ENCODE data around the gene PPP1CB. TPM values are rescaled to one million over a fixed set of nuclear protein-coding genes. Genes with fewer than 3 reads are reported as not detected.

The PPP1CB gene
- total RNA-seq, 2 experiments from 2014 or later, result 48.5 to 144 TPM

GRCh38 chr2:28824870-28825269 lies 73.2 kb downstream of the PPP1CB start:
- Histone ChIP-seq H3K36me3 (ENCODE audit: insufficient read depth, low read length) (no peaks in the 10 kb centered on the region), H3K4me2 (ENCODE audit: low read length) (no peak overlapping the region), H4K20me1 (ENCODE audit: insufficient read depth, low read length) (peaks cover 4% of the 10 kb centered on the region; the same call in 1 of the 2 replicates), H3K27ac (ENCODE audit: low read depth, low read length, poor library complexity, severe bottlenecking) (no peak overlapping the region), H3K4me3 (ENCODE audit: low read depth, low read length, poor library complexity, severe bottlenecking) (no peak overlapping the region), H3K4me1 (ENCODE audit: insufficient read depth, low read length, poor library complexity, severe bottlenecking) (no peaks in the 10 kb centered on the region), H2AFZ (ENCODE audit: low read length) (no peak overlapping the region), H3K9me2 (ENCODE audit: insufficient read depth, low read length) (no peaks in the 10 kb centered on the region), H3K79me2 (ENCODE audit: insufficient read depth, low read depth, low read length) (no peaks in the 10 kb centered on the region), H3K9me3 (ENCODE audit: low read length) (no peaks in the 10 kb centered on the region)
- ChIA-PET CTCF (ENCODE audit: unreplicated experiment) (no interaction called here), POLR2A (interaction anchor here (0.6 to 0.9 kb wide), 2 partner anchors 12 to 18 kb away, joined by 4 to 7 read pairs; no protein-coding TSS in a partner anchor)
- no peak for DNase-seq (ENCODE audit: low spot score)
- no TSS peak for BruUV-seq (replicated peaks)
- intact Hi-C loops (cut with micrococcal nuclease; ENCODE audit: unreplicated experiment), result no loop called here
- no peak for TF ChIP-seq CTCF (conservative IDR thresholded peaks at IDR 0.05; ENCODE audit: low read length)
- TF ChIP-seq EZH2phosphoT487 (IDR thresholded peaks at IDR 0.05; ENCODE audit: borderline replicate concordance, low read depth, low read length), result no peak

- no peak overlapping the region for H3K27ac ChIP-seq (ENCODE audit: low read depth, low read length, poor library complexity, severe bottlenecking)
- H3K9me3 ChIP-seq (ENCODE audit: low read length), result no peaks in the 10 kb centered on the region
- H4K20me1 ChIP-seq (ENCODE audit: insufficient read depth, low read length), result no peaks in the 10 kb centered on the region
- H3K9me2 ChIP-seq (ENCODE audit: insufficient read depth, low read length), result no peaks in the 10 kb centered on the region
- H3K79me2 ChIP-seq (ENCODE audit: insufficient read depth, low read depth, low read length), result no peaks in the 10 kb centered on the region
- intact Hi-C loops (cut with micrococcal nuclease; ENCODE audit: unreplicated experiment), result no loop called here
- H2AFZ ChIP-seq (ENCODE audit: low read length), result no peak overlapping the region
- POLR2A ChIA-PET, result no interaction called here
- TF ChIP-seq CTCF (conservative IDR thresholded peaks at IDR 0.05; ENCODE audit: low read length) (no peak), EZH2phosphoT487 (IDR thresholded peaks at IDR 0.05; ENCODE audit: borderline replicate concordance, low read depth, low read length) (no peak)
- no peak overlapping the region for H3K4me3 ChIP-seq (ENCODE audit: low read depth, low read length, poor library complexity, severe bottlenecking)
- no TSS peak for BruUV-seq (replicated peaks)
- H3K4me1 ChIP-seq (ENCODE audit: insufficient read depth, low read length, poor library complexity, severe bottlenecking), result no peaks in the 10 kb centered on the region
- no peak overlapping the region for H3K4me2 ChIP-seq (ENCODE audit: low read length)
- CTCF ChIA-PET (ENCODE audit: unreplicated experiment), result no interaction called here
- H3K36me3 ChIP-seq (ENCODE audit: insufficient read depth, low read length), result no peaks in the 10 kb centered on the region
- DNase-seq (ENCODE audit: low spot score), result no peak
Measured at GRCh38 chr2:28828382-28828781, 76.8 kb downstream of the PPP1CB start.

- Histone ChIP-seq H3K27ac (ENCODE audit: low read depth, low read length, poor library complexity, severe bottlenecking) (no peak overlapping the region), H3K9me2 (ENCODE audit: insufficient read depth, low read length) (no peaks in the 10 kb centered on the region), H4K20me1 (ENCODE audit: insufficient read depth, low read length) (no peaks in the 10 kb centered on the region), H3K9me3 (ENCODE audit: low read length) (no peaks in the 10 kb centered on the region), H3K4me3 (ENCODE audit: low read depth, low read length, poor library complexity, severe bottlenecking) (no peak overlapping the region), H3K36me3 (ENCODE audit: insufficient read depth, low read length) (no peaks in the 10 kb centered on the region), H2AFZ (ENCODE audit: low read length) (no peak overlapping the region), H3K79me2 (ENCODE audit: insufficient read depth, low read depth, low read length) (no peaks in the 10 kb centered on the region), H3K4me1 (ENCODE audit: insufficient read depth, low read length, poor library complexity, severe bottlenecking) (no peaks in the 10 kb centered on the region), H3K4me2 (ENCODE audit: low read length) (no peak overlapping the region)
- POLR2A ChIA-PET, result interaction anchor here (0.7 kb wide), 1 partner anchor 196 kb away, joined by 9 read pairs; no protein-coding TSS in a partner anchor
- intact Hi-C loops (cut with micrococcal nuclease; ENCODE audit: unreplicated experiment), result no loop called here
- CTCF ChIA-PET (ENCODE audit: unreplicated experiment), result no interaction called here
- BruUV-seq (replicated peaks), result no TSS peak
- no peak for TF ChIP-seq CTCF (conservative IDR thresholded peaks at IDR 0.05; ENCODE audit: low read length)
- no peak for TF ChIP-seq EZH2phosphoT487 (IDR thresholded peaks at IDR 0.05; ENCODE audit: borderline replicate concordance, low read depth, low read length)
- no peak for DNase-seq (ENCODE audit: low spot score)
Measured at GRCh38 chr2:28833740-28834470, 82.3 kb downstream of the PPP1CB start.
